Measurements from ENCODE around the gene SPESP1. TPM values are rescaled to one million over a fixed set of nuclear protein-coding genes. Genes with fewer than 3 reads are reported as not detected.

Gene SPESP1
- total RNA-seq, 3 donors from 2014 or later: 0.29 to 3.8 (median 1.3) TPM

- no peak for ATAC-seq
- no peak overlapping the region for H3K4me3 ChIP-seq
- TF ChIP-seq CTCF (IDR thresholded peaks at IDR 0.05): no peak
- no peaks in the 10 kb centered on the region for H3K9me3 ChIP-seq
- no peak for DNase-seq
- intact Hi-C loops (cut with DNase I, micrococcal nuclease): no loop called here
- H3K36me3 ChIP-seq (ENCODE audit: low read depth): no peaks in the 10 kb centered on the region
- no peaks in the 10 kb centered on the region for H3K4me1 ChIP-seq (ENCODE audit: low read depth)
Measured at GRCh38 chr15:68984586-68984985, 54.3 kb downstream of the SPESP1 start.

GRCh38 chr15:68985361-68985891 lies 55.1 kb downstream of the SPESP1 start:
- intact Hi-C loops (cut with DNase I, micrococcal nuclease): no loop called here
- Histone ChIP-seq H3K4me3 (no peak overlapping the region), H3K36me3 (ENCODE audit: low read depth) (no peaks in the 10 kb centered on the region), H3K4me1 (ENCODE audit: low read depth) (no peaks in the 10 kb centered on the region), H3K9me3 (no peaks in the 10 kb centered on the region)
- TF ChIP-seq CTCF (IDR thresholded peaks at IDR 0.05): no peak
- no peak for ATAC-seq
- no peak for DNase-seq

- Histone ChIP-seq H3K4me1 (ENCODE audit: low read depth) (no peaks in the 10 kb centered on the region), H3K36me3 (ENCODE audit: low read depth) (no peaks in the 10 kb centered on the region), H3K9me3 (no peaks in the 10 kb centered on the region), H3K4me3 (no peak overlapping the region)
- no peak for DNase-seq
- ATAC-seq: no peak
- intact Hi-C loops (cut with DNase I, micrococcal nuclease): no loop called here
- no peak for TF ChIP-seq CTCF (IDR thresholded peaks at IDR 0.05)
Measured at GRCh38 chr15:68986322-68986721, 56.0 kb downstream of the SPESP1 start.

GRCh38 chr15:68987120-68987519 lies 56.8 kb downstream of the SPESP1 start:
- no peaks in the 10 kb centered on the region for H3K4me1 ChIP-seq (ENCODE audit: low read depth)
- no peak for TF ChIP-seq CTCF (IDR thresholded peaks at IDR 0.05)
- H3K9me3 ChIP-seq: no peaks in the 10 kb centered on the region
- H3K4me3 ChIP-seq: no peak overlapping the region
- no peaks in the 10 kb centered on the region for H3K36me3 ChIP-seq (ENCODE audit: low read depth)
- DNase-seq (no peak), ATAC-seq (no peak)
- intact Hi-C loops (cut with DNase I, micrococcal nuclease): no loop called here

- no peak for TF ChIP-seq CTCF (IDR thresholded peaks at IDR 0.05)
- H3K4me3 ChIP-seq: no peak overlapping the region
- intact Hi-C loops (cut with DNase I, micrococcal nuclease): no loop called here
- ATAC-seq (no peak), DNase-seq (no peak)
- H3K4me1 ChIP-seq (ENCODE audit: low read depth): no peaks in the 10 kb centered on the region
- H3K36me3 ChIP-seq (ENCODE audit: low read depth): no peaks in the 10 kb centered on the region
- no peaks in the 10 kb centered on the region for H3K9me3 ChIP-seq
Measured at GRCh38 chr15:68987676-68988075, 57.4 kb downstream of the SPESP1 start.

Measured in mucosa of descending colon (tissue), 3 donors.